HEK293 (cell line): ENCODE measurements around the gene S100PBP.

ENCODE experiments used
- CTCF ChIA-PET: fragments of 350-600 bp; formaldehyde crosslinking; extraction: SDS; loops from one replicate; lab custom pipeline; 2021; ENCODE audit warnings: antibody characterized with exemption; lab: Yijun Ruan, JAX
- POLR2A ChIA-PET: fragments of 300-600 bp; formaldehyde crosslinking; extraction: SDS; loops from one replicate; lab custom pipeline; 2020; ENCODE audit warnings: antibody characterized with exemption, inconsistent platforms; lab: Yijun Ruan, JAX
- H3K27ac ChIP-seq: fragments of 200-500 bp; sonication (Bioruptor generic); 2 replicates; pipeline ENCODE4 v1.5.1; 2014; ENCODE audit warnings: low read depth, low read length, control low read depth, inconsistent platforms; ENCODE audit errors: extremely low read depth
- H3K36me3 ChIP-seq, 2 experiments: fragments of 200-500 bp in 1 of 2; sonication (Bioruptor generic) in 1 of 2; 1 replicate in 1 of 2; 2 replicates in 1 of 2; pipeline ENCODE4 v1.5.1; 2014 to 2017; ENCODE audit warnings: inconsistent platforms in 2 of 2, low read length in 2 of 2; ENCODE audit not compliant: control insufficient read depth in 2 of 2, insufficient read depth in 1 of 2
- H3K4me1 ChIP-seq: fragments of 200-500 bp; sonication (Bioruptor generic); 2 replicates; pipeline ENCODE4 v1.5.1; 2014; ENCODE audit warnings: mild to moderate bottlenecking, low read length, inconsistent platforms; ENCODE audit not compliant: control insufficient read depth, insufficient read depth
- H3K4me3 ChIP-seq: 2 replicates; pipeline ENCODE4 v1.5.1; 2011; ENCODE audit warnings: low read depth, mild to moderate bottlenecking, control low read depth, low read length, moderate library complexity
- H3K9me3 ChIP-seq: fragments of 200-500 bp; sonication (Bioruptor generic); 2 replicates; pipeline ENCODE4 v1.5.1; 2014; ENCODE audit warnings: low read depth, low read length, inconsistent platforms; ENCODE audit not compliant: control insufficient read depth, insufficient read depth
- BCL11A ChIP-seq: fragments of 450-650 bp; formaldehyde crosslinking; IDR thresholded peaks from 2 replicates; pipeline ENCODE4 v1.5.1; 2016; ENCODE audit warnings: low read depth, missing biosample characterization, missing genetic modification characterization
- IKZF3 ChIP-seq: fragments of 450-650 bp; IDR thresholded peaks from 2 replicates; pipeline ENCODE4 v1.5.0; 2018; ENCODE audit warnings: missing biosample characterization, mild to moderate bottlenecking, missing genetic modification characterization, moderate library complexity
- KLF1 ChIP-seq: fragments of 450-650 bp; formaldehyde crosslinking; IDR thresholded peaks from 2 replicates; pipeline ENCODE4 v1.5.1; 2016; ENCODE audit warnings: missing biosample characterization, missing genetic modification characterization
- KLF10 ChIP-seq: fragments of 450-650 bp; IDR thresholded peaks from 2 replicates; pipeline ENCODE4 v1.5.1; 2018; ENCODE audit warnings: missing biosample characterization, mild to moderate bottlenecking, missing genetic modification characterization
- KLF9 ChIP-seq: fragments of 450-650 bp; formaldehyde crosslinking; IDR thresholded peaks from 2 replicates; pipeline ENCODE4 v1.5.1; 2016; ENCODE audit warnings: missing biosample characterization, missing genetic modification characterization, low read depth
- MZF1 ChIP-seq: fragments of 450-650 bp; formaldehyde crosslinking; IDR thresholded peaks from 2 replicates; pipeline ENCODE4 v1.5.1; 2017; ENCODE audit warnings: missing biosample characterization, missing genetic modification characterization, borderline replicate concordance
- PBX3 ChIP-seq: sonication (generic); formaldehyde crosslinking; IDR thresholded peaks from 2 replicates; pipeline ENCODE4 v1.8.1; 2022; ENCODE audit warnings: mild to moderate bottlenecking, moderate library complexity, missing genetic modification reagents
- REST ChIP-seq: fragments of 450-650 bp; formaldehyde crosslinking; IDR thresholded peaks from 2 replicates; pipeline ENCODE4 v1.5.1; 2016; ENCODE audit warnings: missing biosample characterization, missing genetic modification characterization
- SALL2 ChIP-seq: fragments of 450-650 bp; formaldehyde crosslinking; IDR thresholded peaks from 2 replicates; pipeline ENCODE4 v1.5.0; 2017; ENCODE audit warnings: missing biosample characterization, mild to moderate bottlenecking, missing genetic modification characterization, borderline replicate concordance
- SP2 ChIP-seq: fragments of 450-650 bp; formaldehyde crosslinking; IDR thresholded peaks from 2 replicates; pipeline ENCODE4 v1.5.1; 2016; ENCODE audit warnings: missing biosample characterization, missing genetic modification characterization
- SP7 ChIP-seq: fragments of 450-650 bp; formaldehyde crosslinking; IDR thresholded peaks from 2 replicates; pipeline ENCODE4 v1.5.1; 2016; ENCODE audit warnings: missing biosample characterization, missing genetic modification characterization
- YY1 ChIP-seq: fragments of 450-650 bp; formaldehyde crosslinking; IDR thresholded peaks from 2 replicates; pipeline ENCODE4 v1.5.1; 2018; ENCODE audit warnings: missing biosample characterization, missing genetic modification characterization
- ZBTB49 ChIP-seq: fragments of 450-650 bp; formaldehyde crosslinking; IDR thresholded peaks from 2 replicates; pipeline ENCODE4 v1.5.1; 2016; ENCODE audit warnings: missing biosample characterization, missing genetic modification characterization, low read depth
- ZNF121 ChIP-seq: fragments of 450-650 bp; formaldehyde crosslinking; IDR thresholded peaks from 2 replicates; pipeline ENCODE4 v1.5.1; 2016; ENCODE audit warnings: missing biosample characterization, missing genetic modification characterization
- ZNF140 ChIP-seq: fragments of 450-650 bp; formaldehyde crosslinking; IDR thresholded peaks from 2 replicates; pipeline ENCODE4 v1.5.1; 2016; ENCODE audit warnings: missing biosample characterization, missing genetic modification characterization
- ZNF341 ChIP-seq: fragments of 450-650 bp; formaldehyde crosslinking; IDR thresholded peaks from 2 replicates; pipeline ENCODE4; 2016; ENCODE audit warnings: low read depth, missing biosample characterization, missing genetic modification characterization
- ZNF416 ChIP-seq: fragments of 450-650 bp; formaldehyde crosslinking; IDR thresholded peaks from 2 replicates; pipeline ENCODE4 v1.5.1; 2016; ENCODE audit warnings: missing biosample characterization, missing genetic modification characterization
- ZNF501 ChIP-seq: fragments of 450-650 bp; formaldehyde crosslinking; IDR thresholded peaks from 2 replicates; pipeline ENCODE4 v1.5.1; 2016; ENCODE audit warnings: missing biosample characterization, missing genetic modification characterization
- ZNF555 ChIP-seq: fragments of 450-650 bp; formaldehyde crosslinking; conservative IDR thresholded peaks from 2 replicates; pipeline ENCODE4 v1.5.1; 2017; ENCODE audit warnings: missing biosample characterization, mild to moderate bottlenecking, missing genetic modification characterization, inconsistent platforms
- ZNF558 ChIP-seq: fragments of 450-650 bp; formaldehyde crosslinking; IDR thresholded peaks from 2 replicates; pipeline ENCODE4 v1.5.1; 2016; ENCODE audit warnings: missing biosample characterization, missing genetic modification characterization
- ZNF560 ChIP-seq: fragments of 450-650 bp; formaldehyde crosslinking; IDR thresholded peaks from 2 replicates; pipeline ENCODE4 v1.5.1; 2017; ENCODE audit warnings: missing biosample characterization, missing genetic modification characterization, borderline replicate concordance
- ZNF626 ChIP-seq: fragments of 450-650 bp; sonication (Bioruptor Pico); formaldehyde crosslinking; IDR thresholded peaks from 2 replicates; pipeline ENCODE4 v1.5.1; 2018; ENCODE audit warnings: missing biosample characterization, missing genetic modification characterization, inconsistent platforms
- ZNF677 ChIP-seq: fragments of 450-650 bp; IDR thresholded peaks from 2 replicates; pipeline ENCODE4 v1.5.0; 2018; ENCODE audit warnings: missing biosample characterization, mild to moderate bottlenecking, missing genetic modification characterization, moderate library complexity
- ZNF707 ChIP-seq: fragments of 450-650 bp; formaldehyde crosslinking; IDR thresholded peaks from 2 replicates; pipeline ENCODE4 v1.5.1; 2016; ENCODE audit warnings: missing biosample characterization, missing genetic modification characterization
- ZNF777 ChIP-seq: fragments of 450-650 bp; formaldehyde crosslinking; IDR thresholded peaks from 2 replicates; pipeline ENCODE4 v1.5.1; 2017; ENCODE audit warnings: missing biosample characterization, missing genetic modification characterization, borderline replicate concordance
- ZNF792 ChIP-seq: fragments of 450-650 bp; formaldehyde crosslinking; IDR thresholded peaks from 2 replicates; pipeline ENCODE4 v1.5.1; 2016; ENCODE audit warnings: missing biosample characterization, missing genetic modification characterization
- ZSCAN23 ChIP-seq: fragments of 450-650 bp; formaldehyde crosslinking; IDR thresholded peaks from 2 replicates; pipeline ENCODE4 v1.5.1; 2016; ENCODE audit warnings: missing biosample characterization, missing genetic modification characterization

S100PBP gene

GRCh38 chr1:32816676-32817158 lies 736 bp upstream of the S100PBP start:
- TF ChIP-seq ZSCAN23 (tag by site-specific recombination) (no peak), BCL11A (tag by site-specific recombination) (no peak), PBX3 (CRISPR knock-in tag) (no peak), ZNF560 (tag by site-specific recombination) (no peak), KLF9 (tag by site-specific recombination) (no peak), ZNF707 (tag by site-specific recombination) (no peak), ZNF501 (tag by site-specific recombination) (no peak), ZNF121 (tag by site-specific recombination) (peak; percentile 18; the same call in 1 of the 2 replicates), SALL2 (tag by site-specific recombination) (no peak), KLF1 (tag by site-specific recombination) (no peak), IKZF3 (tag by site-specific recombination) (0 out of 2 replicates have a peak, but pooled peaks have one; percentile 19), MZF1 (tag by site-specific recombination) (peak; percentile 43; the same call in 1 of the 2 replicates), ZNF341 (tag by site-specific recombination) (no peak), YY1 (no peak), ZNF416 (tag by site-specific recombination) (no peak), ZNF140 (tag by site-specific recombination) (no peak), ZBTB49 (tag by site-specific recombination) (no peak)
- Histone ChIP-seq H3K27ac (peak overlapping the region; percentile 69), H3K36me3 (peaks cover 4 to 11% of the 10 kb centered on the region in 2 experiments; a peak in 2 of 3 replicates), H3K9me3 (no peaks in the 10 kb centered on the region), H3K4me3 (peak overlapping the region; percentile 99), H3K4me1 (no peaks in the 10 kb centered on the region)
- CTCF ChIA-PET, result interaction anchor here (2.1 kb wide), 1 partner anchor 56 kb away, joined by 8 read pairs; no protein-coding TSS in a partner anchor
- POLR2A ChIA-PET, result interaction anchor here (1.2 kb wide), 1 partner anchor 311 kb away, joined by 3 read pairs; no protein-coding TSS in a partner anchor

GRCh38 chr1:32817815-32818786 lies 648 bp downstream of the S100PBP start:
- Histone ChIP-seq H3K4me3 (peak overlapping the region; percentile 99), H3K4me1 (no peaks in the 10 kb centered on the region), H3K27ac (peak overlapping the region; percentile 98), H3K36me3 (peaks cover 4 to 6% of the 10 kb centered on the region in 2 experiments; a peak in 2 of 3 replicates), H3K9me3 (no peaks in the 10 kb centered on the region)
- CTCF ChIA-PET, result interaction anchor here (0.6 to 2.1 kb wide), 4 partner anchors 54 to 301 kb away, joined by 3 to 8 read pairs (median 3); no protein-coding TSS in a partner anchor
- POLR2A ChIA-PET, result interaction anchor here (0.5 to 1.2 kb wide), 4 partner anchors 44 to 309 kb away, joined by 3 to 4 read pairs (median 3); no protein-coding TSS in a partner anchor
- TF ChIP-seq ZNF558 (tag by site-specific recombination), result 0 out of 2 replicates have a peak, but pooled peaks have one; percentile 29
- TF ChIP-seq ZNF626, result no peak
- TF ChIP-seq ZNF341 (tag by site-specific recombination), result peak; percentile 98
- TF ChIP-seq ZNF792 (tag by site-specific recombination), result peak; percentile 78; the same call in 1 of the 2 replicates
- TF ChIP-seq ZNF777 (tag by site-specific recombination), result 0 out of 2 replicates have a peak, but pooled peaks have one; percentile 65
- TF ChIP-seq SP2, result peak; percentile 84
- TF ChIP-seq ZNF555 (tag by site-specific recombination), result no peak
- no peak for TF ChIP-seq REST (tag by site-specific recombination)
- no peak for TF ChIP-seq ZNF677 (tag by site-specific recombination)
- peak; percentile 56 for TF ChIP-seq SP7 (tag by site-specific recombination)
- TF ChIP-seq KLF10 (tag by site-specific recombination), result peak; percentile 20; the same call in 1 of the 2 replicates
